GM12801 (cell line): ENCODE results near the gene FILIP1.

Experiments
- TF ChIP-seq, protein P1 (sequence below): IDR thresholded peaks from one replicate; pipeline ENCODE4 v1.5.1; 2011; ENCODE audit warnings: control low read depth; ENCODE audit not compliant: insufficient read length; ENCODE audit errors: extremely low read depth

Gene FILIP1

DNA sequence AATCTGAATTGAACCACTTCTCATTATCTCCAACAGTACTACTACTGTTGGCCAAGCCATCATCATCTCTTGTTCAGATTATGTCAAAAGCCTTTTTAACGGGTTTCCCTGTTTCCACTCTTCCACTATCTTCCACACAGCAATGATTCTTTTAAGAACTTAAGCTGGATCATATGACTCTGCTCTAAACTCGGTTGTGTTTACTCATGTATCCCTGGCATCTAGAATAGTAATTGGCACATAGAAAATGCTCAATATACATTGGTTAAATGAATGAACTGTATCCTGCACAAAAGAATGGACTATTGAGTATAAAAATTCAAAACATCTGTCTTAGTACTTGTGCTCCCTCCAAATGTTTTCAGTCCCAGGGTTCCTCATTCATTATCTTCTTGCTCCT, 247.2 kb downstream of the FILIP1 start:
- TF ChIP-seq, protein P1, sequence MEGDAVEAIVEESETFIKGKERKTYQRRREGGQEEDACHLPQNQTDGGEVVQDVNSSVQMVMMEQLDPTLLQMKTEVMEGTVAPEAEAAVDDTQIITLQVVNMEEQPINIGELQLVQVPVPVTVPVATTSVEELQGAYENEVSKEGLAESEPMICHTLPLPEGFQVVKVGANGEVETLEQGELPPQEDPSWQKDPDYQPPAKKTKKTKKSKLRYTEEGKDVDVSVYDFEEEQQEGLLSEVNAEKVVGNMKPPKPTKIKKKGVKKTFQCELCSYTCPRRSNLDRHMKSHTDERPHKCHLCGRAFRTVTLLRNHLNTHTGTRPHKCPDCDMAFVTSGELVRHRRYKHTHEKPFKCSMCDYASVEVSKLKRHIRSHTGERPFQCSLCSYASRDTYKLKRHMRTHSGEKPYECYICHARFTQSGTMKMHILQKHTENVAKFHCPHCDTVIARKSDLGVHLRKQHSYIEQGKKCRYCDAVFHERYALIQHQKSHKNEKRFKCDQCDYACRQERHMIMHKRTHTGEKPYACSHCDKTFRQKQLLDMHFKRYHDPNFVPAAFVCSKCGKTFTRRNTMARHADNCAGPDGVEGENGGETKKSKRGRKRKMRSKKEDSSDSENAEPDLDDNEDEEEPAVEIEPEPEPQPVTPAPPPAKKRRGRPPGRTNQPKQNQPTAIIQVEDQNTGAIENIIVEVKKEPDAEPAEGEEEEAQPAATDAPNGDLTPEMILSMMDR: no peak

DNA sequence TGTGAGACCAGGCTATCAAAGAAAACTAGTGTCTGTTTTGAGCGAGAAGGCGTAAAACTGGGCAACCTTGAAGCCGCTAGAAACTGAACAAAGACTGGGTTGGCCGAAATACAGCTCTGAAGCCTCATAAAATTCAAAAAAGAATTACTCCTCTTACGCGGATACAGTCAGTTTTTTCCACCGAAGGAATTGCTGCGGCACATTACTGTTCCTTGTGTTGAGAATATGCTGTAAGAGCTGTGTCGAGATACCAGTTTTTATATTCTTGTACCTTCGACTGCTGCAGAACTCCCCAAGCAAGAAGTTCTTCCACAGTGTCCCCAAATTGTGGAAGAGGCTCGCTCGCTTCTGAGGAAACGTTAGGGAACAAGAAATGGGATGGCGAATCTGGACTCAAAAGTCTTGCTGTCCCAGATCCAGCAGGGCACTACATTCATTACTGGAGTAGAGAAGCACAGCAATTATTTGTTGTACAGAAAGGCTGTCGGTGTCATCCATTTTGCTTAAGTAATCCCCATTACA, 249.5 kb downstream of the FILIP1 start:
- TF ChIP-seq, protein P1: no peak

DNA sequence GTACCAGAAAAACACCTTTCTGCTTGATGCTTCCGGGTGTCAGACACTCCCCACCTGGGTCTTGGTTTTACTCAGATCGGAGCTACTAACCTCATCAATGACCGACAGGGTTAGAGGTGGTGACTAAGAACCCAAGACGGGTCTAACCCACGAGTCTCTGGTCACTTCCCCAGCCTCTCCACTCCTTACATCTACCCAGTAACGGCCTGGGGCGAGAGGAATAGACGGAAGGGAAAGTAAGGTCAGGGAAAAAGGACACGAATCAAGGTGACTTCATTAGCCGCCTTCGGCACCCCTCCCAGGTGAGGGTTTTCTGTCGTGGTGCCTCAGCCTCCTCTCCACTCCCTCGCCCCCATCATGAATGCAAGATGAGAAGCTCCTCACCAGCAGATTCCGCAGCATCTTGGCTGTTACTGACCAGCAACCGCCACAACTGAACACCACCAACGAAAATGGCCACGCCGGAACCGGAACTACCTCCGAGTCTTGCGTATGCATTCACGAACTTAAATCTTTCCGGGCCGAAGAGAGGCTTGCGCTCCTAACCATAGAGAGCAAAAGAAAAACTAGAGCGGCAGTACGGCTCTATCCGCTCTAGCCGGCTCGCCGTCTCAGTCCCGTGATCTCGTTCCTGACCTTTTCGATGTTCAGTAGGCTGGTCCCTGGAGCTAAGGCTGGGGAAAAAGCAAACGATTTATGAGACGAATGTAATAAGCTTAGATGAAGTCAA, 250.1 kb downstream of the FILIP1 start, which contains the start of gene COX7A2:
Gene COX7A2, minus strand, starts transcription at position 469 of the 730 bp plus-strand sequence. Its CDS starts 67 bp downstream, at position 402.
- TF ChIP-seq, protein P1: no peak
